ENCODE data around the gene WNK2.

WNK2 gene

DNA sequence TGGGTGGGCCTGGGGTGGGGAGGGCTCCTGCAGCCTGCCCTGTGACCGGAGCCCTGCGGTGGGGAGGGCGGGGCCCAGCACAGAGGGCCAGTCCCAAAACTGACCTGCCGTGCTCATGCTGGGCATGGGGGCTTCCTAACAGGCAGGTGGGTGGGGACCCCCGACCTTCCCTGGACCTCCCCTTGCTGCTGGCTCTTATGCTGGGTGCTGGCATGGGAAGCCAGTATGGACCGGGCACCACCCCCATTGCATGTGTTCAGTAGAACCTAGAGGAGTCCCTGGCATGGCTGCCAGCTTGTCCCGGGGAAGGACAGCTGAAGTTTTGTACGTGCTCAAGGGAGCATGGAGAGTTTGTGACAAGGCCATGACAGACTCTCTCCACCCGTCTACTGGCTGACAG lies 37.1 kb downstream of the WNK2 start:
- H3K4me2 ChIP-seq (ENCODE audit: low read depth, low read length, poor library complexity, severe bottlenecking), result no peak overlapping the region
- H2AFZ ChIP-seq (ENCODE audit: low read depth, low read length, severe bottlenecking), result no peak overlapping the region
- H3K79me2 ChIP-seq (ENCODE audit: insufficient read depth, low read length), result no peaks in the 10 kb centered on the region
- H3K27me3 ChIP-seq (ENCODE audit: low read length), result no peaks in the 10 kb centered on the region
- H3K9me3 ChIP-seq (ENCODE audit: insufficient read depth, low read length), result no peaks in the 10 kb centered on the region
- H4K20me1 ChIP-seq (ENCODE audit: low read depth, low read length), result no peaks in the 10 kb centered on the region
- H3K4me3 ChIP-seq (ENCODE audit: insufficient read depth, low read length, poor library complexity, severe bottlenecking), result no peak overlapping the region
- no peaks in the 10 kb centered on the region for H3K36me3 ChIP-seq (ENCODE audit: low read length)
- no peak overlapping the region for H3K9ac ChIP-seq (ENCODE audit: low read length)
- no peak overlapping the region for H3K27ac ChIP-seq (ENCODE audit: low read depth, low read length)
- H3K9me2 ChIP-seq (replicated peaks; ENCODE audit: insufficient read depth, low read length), result no peaks in the 10 kb centered on the region
- TF ChIP-seq EZH2phosphoT487 (conservative IDR thresholded peaks at IDR 0.05; ENCODE audit: low read length), result no peak
- TF ChIP-seq, protein P1, sequence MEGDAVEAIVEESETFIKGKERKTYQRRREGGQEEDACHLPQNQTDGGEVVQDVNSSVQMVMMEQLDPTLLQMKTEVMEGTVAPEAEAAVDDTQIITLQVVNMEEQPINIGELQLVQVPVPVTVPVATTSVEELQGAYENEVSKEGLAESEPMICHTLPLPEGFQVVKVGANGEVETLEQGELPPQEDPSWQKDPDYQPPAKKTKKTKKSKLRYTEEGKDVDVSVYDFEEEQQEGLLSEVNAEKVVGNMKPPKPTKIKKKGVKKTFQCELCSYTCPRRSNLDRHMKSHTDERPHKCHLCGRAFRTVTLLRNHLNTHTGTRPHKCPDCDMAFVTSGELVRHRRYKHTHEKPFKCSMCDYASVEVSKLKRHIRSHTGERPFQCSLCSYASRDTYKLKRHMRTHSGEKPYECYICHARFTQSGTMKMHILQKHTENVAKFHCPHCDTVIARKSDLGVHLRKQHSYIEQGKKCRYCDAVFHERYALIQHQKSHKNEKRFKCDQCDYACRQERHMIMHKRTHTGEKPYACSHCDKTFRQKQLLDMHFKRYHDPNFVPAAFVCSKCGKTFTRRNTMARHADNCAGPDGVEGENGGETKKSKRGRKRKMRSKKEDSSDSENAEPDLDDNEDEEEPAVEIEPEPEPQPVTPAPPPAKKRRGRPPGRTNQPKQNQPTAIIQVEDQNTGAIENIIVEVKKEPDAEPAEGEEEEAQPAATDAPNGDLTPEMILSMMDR (IDR thresholded peaks at IDR 0.05; ENCODE audit: insufficient read depth, low read length, poor library complexity, severe bottlenecking), result no peak
- H3F3A ChIP-seq (ENCODE audit: insufficient read depth), result no peaks in the 10 kb centered on the region

DNA sequence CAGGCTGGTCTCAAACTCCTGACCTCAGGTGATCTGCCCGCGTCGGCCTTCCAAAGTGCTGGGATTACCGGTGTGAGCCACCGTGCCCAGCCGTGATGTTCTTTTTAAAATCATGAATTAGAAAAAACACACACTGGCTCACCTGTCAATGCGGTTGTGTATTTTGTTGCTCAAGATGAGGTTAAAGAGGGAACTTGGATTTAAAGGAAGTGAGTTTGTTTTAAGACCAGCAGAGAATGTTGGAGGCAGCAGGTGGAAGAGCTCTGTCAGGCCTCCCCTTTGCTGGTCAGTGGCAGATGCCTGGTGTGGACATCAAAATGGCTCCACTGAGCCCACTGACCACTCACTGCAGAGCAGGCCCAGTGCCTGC lies 38.9 kb downstream of the WNK2 start:
- no peak overlapping the region for H3K4me3 ChIP-seq (ENCODE audit: insufficient read depth, low read length, poor library complexity, severe bottlenecking)
- H3K79me2 ChIP-seq (ENCODE audit: insufficient read depth, low read length), result no peaks in the 10 kb centered on the region
- H3K9ac ChIP-seq (ENCODE audit: low read length), result no peak overlapping the region
- no peaks in the 10 kb centered on the region for H3K27me3 ChIP-seq (ENCODE audit: low read length)
- H2AFZ ChIP-seq (ENCODE audit: low read depth, low read length, severe bottlenecking), result no peak overlapping the region
- no peaks in the 10 kb centered on the region for H4K20me1 ChIP-seq (ENCODE audit: low read depth, low read length)
- no peak overlapping the region for H3K27ac ChIP-seq (ENCODE audit: low read depth, low read length)
- H3K9me2 ChIP-seq (replicated peaks; ENCODE audit: insufficient read depth, low read length), result no peaks in the 10 kb centered on the region
- TF ChIP-seq, protein P1 (IDR thresholded peaks at IDR 0.05; ENCODE audit: insufficient read depth, low read length, poor library complexity, severe bottlenecking), result no peak
- TF ChIP-seq EZH2phosphoT487 (conservative IDR thresholded peaks at IDR 0.05; ENCODE audit: low read length), result no peak
- H3K4me2 ChIP-seq (ENCODE audit: low read depth, low read length, poor library complexity, severe bottlenecking), result no peak overlapping the region
- no peaks in the 10 kb centered on the region for H3K9me3 ChIP-seq (ENCODE audit: insufficient read depth, low read length)
- H3K36me3 ChIP-seq (ENCODE audit: low read length), result no peaks in the 10 kb centered on the region
- H3F3A ChIP-seq (ENCODE audit: insufficient read depth), result no peaks in the 10 kb centered on the region

DNA sequence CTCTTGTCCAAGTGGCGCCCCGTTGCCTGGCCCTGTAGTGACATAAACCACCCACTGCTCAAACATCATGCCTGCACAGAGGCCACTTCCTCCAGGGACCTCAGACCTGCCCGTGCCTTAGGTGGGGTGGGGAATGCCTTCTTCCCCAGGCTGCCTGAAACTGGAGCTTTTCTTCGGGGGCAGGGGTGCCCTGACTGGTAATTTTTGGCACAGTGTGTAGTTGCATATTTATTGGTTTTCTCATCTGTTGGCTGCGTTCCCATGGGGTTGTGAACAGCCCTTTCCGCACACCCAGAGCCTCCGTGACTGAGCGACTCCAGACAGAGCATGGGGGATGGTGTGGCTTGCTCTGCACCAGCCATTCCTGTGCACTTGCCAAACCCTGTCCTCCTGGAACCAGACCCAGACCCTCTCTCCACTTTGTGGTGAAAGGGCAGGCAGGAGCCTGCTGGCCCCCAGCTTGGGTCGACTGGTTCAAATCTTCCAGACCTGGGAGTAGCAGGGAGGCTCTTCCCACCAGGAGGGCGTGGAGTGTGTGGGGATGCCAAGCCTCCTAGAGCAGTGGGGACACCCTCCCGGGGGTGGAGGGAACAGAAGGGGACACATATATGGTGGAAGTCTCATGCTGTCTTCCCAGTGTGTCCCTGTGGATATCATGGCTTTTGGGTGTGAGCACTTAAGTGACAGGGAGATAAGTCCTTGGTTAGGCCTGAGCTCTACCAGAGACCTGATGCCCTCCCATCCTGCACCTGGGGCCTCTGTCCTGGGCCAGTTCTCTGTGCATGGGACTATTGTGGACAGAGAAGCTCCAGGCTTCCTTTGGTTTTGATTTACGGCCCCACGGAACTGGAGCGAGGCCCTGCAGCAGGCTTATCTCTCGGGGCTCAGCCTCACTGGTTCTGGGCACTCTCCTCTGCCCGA lies 39.6 kb downstream of the WNK2 start:
- H3K27ac ChIP-seq (ENCODE audit: low read depth, low read length), result no peak overlapping the region
- H3K4me2 ChIP-seq (ENCODE audit: low read depth, low read length, poor library complexity, severe bottlenecking), result no peak overlapping the region
- no peaks in the 10 kb centered on the region for H3K9me3 ChIP-seq (ENCODE audit: insufficient read depth, low read length)
- no peaks in the 10 kb centered on the region for H3K27me3 ChIP-seq (ENCODE audit: low read length)
- H3K9ac ChIP-seq (ENCODE audit: low read length), result no peak overlapping the region
- H3K36me3 ChIP-seq (ENCODE audit: low read length), result no peaks in the 10 kb centered on the region
- H3K9me2 ChIP-seq (replicated peaks; ENCODE audit: insufficient read depth, low read length), result no peaks in the 10 kb centered on the region
- TF ChIP-seq EZH2phosphoT487 (conservative IDR thresholded peaks at IDR 0.05; ENCODE audit: low read length), result no peak
- TF ChIP-seq, protein P1 (IDR thresholded peaks at IDR 0.05; ENCODE audit: insufficient read depth, low read length, poor library complexity, severe bottlenecking), result no peak
- H3K79me2 ChIP-seq (ENCODE audit: insufficient read depth, low read length), result no peaks in the 10 kb centered on the region
- H2AFZ ChIP-seq (ENCODE audit: low read depth, low read length, severe bottlenecking), result no peak overlapping the region
- H4K20me1 ChIP-seq (ENCODE audit: low read depth, low read length), result no peaks in the 10 kb centered on the region
- no peaks in the 10 kb centered on the region for H3F3A ChIP-seq (ENCODE audit: insufficient read depth)
- H3K4me3 ChIP-seq (ENCODE audit: insufficient read depth, low read length, poor library complexity, severe bottlenecking), result no peak overlapping the region
